ENCODE data around the gene RWDD2A. TPM values are rescaled to one million over a fixed set of nuclear protein-coding genes. Genes with fewer than 3 reads are reported as not detected.

The RWDD2A gene
- total RNA-seq, 1 donor from 2014 or later, result 7.6 TPM

- H3K4me1 Mint-ChIP-seq (ENCODE audit: low read depth, unreplicated experiment), result peaks cover 2% of the 10 kb centered on the region
- no peak for TF ChIP-seq CTCF (IDR thresholded peaks at IDR 0.05; ENCODE audit: partially characterized antibody, unreplicated experiment)
- H3K36me3 Mint-ChIP-seq (ENCODE audit: unreplicated experiment), result no peaks in the 10 kb centered on the region
- no peak overlapping the region for H3K27ac Mint-ChIP-seq (ENCODE audit: unreplicated experiment)
- H3K4me3 Mint-ChIP-seq (ENCODE audit: unreplicated experiment), result no peak overlapping the region
- H3K9me3 Mint-ChIP-seq (ENCODE audit: unreplicated experiment), result no peaks in the 10 kb centered on the region
- DNase-seq, result no peak
- H3K27me3 Mint-ChIP-seq (ENCODE audit: unreplicated experiment), result peaks cover 3% of the 10 kb centered on the region
These were observed 54.3 kb downstream of the RWDD2A start for GRCh38 chr6:83247471-83247870.

Other genes starting within 250 kb of the RWDD2A start
- gene UBE3D, start 127.5 kb upstream of the RWDD2A start, total RNA-seq (ENCODE audit: unreplicated experiment), result 12.3 TPM
- 40.8 TPM for gene DOP1A, start 125.7 kb upstream of the RWDD2A start, total RNA-seq (ENCODE audit: unreplicated experiment)
- 77.1 TPM for gene PGM3, start 92 bp upstream of the RWDD2A start, total RNA-seq (ENCODE audit: unreplicated experiment)
- 3.5 TPM for gene ME1, start 237.7 kb downstream of the RWDD2A start, total RNA-seq (ENCODE audit: unreplicated experiment)

Measured in glutamatergic neuron (in vitro differentiated cells).